ENCODE measurements around the gene COL23A1.

Gene COL23A1

DNA sequence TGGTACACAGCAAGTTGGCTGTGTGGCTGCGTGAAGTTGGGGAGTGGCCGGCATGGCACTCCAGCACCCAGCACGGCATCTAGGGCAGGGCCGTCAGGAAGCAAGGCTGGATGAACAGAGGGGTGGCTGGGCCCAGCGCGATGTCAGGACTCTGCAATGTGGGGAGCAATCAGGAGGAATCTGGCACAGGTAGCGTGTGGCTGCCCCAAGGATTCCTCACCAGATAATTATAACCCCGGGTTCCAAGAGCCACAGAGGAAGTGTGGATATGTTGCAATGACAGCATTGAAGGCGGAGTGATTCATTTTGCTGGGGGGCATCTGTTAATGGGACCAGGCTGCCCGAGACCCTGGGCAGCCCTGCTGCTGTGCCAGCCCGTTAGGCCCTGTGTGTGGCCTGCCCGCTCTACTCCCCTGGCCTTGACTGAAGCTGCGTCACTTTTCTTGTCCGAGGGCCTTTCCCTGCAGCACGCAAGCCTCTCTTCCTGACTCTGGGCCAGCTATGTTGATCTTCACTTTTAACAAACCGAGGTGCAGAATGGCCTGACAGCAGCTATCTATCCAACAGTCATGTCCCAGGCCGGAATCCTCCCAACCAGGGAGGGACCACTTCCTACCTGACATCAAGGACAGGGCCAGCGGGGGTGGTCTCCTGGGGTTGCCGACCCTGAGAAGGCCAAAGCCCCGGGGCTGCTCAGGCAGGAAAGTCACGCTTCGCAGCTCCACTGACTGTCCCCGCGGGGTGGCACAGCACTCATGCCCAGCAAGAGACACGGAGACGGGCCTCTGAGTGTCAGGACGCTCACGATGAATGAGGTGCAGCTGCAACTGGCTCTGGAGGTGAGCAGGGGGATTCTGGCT is 239.6 kb downstream of the COL23A1 start:
- no peak for DNase-seq

DNA sequence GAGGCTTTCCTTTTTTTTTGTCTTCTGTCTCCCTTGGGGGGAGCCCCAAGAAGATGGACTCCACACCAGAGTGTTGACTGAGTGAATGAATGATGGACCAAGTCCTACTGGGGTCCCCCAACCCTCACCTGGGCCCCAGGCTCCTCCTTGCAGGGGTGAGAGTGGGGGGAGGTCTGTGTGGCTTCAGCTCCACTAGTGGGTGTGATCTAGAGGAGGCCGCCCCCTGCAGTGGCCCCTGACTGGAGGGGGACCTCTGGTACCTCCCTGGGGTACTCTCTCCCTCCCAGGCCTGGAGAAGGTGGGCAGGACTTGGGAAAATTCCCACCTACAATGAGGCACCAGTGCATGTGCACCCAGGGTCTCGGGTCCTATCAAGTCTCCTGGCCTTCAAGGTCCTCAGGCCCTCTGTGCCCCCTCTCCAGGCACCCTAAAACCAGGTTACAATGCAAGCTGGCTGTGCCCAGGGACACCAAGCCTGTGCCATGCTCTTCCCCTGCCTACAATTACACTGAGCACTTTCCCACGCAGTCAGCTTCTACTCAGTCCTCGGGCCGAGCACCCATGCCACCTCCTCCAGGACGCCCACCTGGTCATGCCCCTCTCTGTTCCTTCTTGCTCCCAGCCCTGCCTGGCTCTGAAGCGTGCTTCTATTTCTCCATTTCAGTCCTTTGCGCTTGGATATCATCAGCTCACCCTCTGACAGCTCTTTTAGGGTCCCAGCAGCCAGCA is 240.4 kb downstream of the COL23A1 start:
- no peak for DNase-seq

DNA sequence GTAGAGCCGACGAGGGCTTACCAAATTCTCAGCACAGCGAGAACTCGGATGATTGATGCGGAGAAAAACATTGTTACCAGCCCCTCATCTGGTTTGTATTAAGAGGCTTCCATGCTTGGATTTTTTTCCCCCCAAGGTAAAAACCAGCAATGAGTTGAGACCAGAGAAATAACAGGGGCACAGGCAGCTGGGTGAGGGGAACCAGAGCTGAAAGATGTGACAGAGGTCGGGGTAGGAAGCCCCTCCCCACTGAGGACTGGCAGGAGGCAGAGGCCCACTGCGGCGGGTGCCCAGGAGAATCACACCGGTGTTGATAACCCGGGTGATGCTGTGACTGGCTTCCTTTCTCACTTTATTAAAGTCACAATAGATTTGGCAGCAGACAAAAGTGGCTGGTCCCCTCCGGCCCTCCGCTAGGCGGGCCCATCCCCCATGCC is 241.1 kb downstream of the COL23A1 start:
- DNase-seq: no peak

DNA sequence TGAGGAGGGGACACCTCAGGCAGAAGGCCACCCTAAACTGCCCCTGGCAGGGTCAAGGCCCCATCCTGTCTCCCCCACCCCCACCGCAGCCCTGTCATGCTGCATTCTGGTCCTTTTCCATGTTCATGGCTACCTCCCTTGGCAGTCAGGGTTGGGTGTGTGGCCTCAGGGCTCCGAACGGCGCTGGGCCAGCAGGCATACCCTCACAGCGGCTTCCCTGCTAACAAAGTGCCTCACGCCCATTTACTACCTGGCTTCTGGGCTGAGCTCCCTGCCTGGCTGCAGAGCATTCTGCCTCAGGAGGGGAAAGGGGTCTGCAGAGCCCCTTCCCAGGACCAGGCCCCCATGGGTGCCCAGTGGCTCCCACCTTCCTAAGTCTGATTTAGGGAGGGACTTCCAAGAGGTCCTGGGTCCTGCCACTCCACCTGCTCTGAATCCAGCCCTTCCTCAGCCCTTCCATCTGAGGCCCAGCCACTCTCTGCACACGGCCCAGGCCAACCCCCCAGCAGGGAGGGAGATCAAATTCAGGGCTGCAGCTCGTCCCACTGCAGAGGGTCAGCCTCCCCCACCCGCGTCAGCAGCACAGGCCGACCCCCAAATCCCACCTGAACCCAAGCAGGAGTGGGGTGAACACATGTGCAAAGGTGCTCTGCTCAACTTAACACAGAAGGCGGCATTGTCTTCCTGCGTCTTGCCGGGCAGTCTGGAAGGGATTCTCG is 241.7 kb downstream of the COL23A1 start:
- no peak for DNase-seq

DNA sequence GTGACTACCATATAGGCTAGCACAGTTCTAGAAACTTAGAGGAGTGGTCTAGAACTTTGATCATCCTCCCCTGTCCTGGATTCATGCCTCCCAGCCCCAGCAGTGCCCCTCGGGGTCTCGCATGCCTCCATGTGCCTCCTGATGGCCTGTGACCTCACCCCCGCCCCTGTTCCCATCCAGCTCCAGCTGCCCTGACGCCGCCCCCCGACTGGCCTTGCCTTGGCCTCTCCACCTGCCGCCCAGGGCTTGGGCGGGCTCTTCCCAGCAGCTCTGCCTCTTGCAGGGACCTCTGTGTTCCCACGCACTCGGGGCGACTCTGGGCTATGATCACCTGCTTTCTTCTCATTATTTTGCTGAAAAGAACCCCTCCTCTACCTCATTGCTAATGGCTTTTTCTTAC is 242.2 kb downstream of the COL23A1 start:
- no peak for DNase-seq

DNA sequence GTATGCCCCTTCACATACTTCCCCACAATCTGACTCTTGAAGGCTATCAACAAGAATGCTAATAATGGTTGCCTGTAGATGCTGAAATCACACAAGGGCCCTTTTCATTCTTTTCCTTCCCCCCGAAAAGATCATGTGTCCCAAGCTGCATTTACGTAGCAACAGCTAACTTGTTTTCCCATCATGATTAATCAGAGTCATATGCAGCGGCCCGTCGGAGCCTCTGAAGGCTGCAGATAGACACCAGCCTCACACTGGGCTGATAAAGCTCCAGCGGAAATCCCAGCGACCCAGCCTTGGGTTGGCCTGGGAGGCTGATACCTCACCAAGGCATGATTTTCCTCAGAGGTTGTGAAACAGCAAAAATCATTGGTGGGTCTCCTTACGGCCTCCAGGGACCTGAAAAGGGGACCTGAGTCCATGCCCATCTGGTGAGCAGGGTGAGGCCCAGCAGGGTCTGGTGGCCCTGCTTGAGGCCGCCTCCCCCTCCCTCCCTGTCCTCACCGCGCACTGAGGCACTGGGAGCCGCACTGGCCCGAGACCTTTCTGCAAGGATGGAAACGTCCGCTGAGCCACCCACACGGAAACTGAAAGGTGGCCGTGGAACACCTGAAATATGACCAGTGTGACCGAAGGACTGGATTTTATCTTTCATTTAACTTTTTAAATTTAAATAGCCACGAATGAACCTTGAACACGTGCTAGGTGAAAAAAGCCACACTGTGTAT is 243.4 kb downstream of the COL23A1 start:
- DNase-seq: no peak

DNA sequence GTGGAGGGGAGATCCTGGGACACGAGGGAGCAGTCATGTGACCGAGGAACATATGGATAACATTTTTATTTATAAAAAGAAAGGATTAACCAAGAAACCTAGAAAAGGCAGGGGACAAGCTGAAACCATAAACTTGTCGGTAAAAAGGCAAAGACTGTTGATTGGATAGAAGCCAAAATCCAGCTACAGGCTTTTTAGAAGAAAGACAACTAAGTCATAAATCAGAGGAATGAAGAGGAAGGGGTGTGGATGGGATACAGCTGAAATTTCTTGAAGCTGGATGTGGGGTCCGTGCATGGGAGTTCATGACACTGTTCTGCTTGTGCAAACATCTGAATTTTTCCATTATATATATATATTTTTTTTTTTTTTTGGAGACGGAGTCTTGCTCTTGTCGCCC is 246.9 kb downstream of the COL23A1 start:
- DNase-seq: no peak

DNA sequence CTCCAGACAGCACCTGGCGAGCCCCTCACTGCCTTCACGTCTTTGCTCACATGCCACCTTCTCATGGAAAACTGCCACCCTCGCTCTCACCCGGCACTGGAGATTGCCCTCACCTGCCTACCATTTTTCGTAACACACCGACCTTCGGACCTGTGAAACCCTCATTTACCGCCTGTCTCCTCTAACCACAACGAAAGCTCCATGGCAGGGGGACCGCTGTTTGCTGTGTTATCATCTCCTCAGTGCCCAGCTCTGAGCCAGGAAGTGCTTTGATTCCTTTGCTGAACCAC is 248.4 kb downstream of the COL23A1 start:
- no peak for DNase-seq

DNA sequence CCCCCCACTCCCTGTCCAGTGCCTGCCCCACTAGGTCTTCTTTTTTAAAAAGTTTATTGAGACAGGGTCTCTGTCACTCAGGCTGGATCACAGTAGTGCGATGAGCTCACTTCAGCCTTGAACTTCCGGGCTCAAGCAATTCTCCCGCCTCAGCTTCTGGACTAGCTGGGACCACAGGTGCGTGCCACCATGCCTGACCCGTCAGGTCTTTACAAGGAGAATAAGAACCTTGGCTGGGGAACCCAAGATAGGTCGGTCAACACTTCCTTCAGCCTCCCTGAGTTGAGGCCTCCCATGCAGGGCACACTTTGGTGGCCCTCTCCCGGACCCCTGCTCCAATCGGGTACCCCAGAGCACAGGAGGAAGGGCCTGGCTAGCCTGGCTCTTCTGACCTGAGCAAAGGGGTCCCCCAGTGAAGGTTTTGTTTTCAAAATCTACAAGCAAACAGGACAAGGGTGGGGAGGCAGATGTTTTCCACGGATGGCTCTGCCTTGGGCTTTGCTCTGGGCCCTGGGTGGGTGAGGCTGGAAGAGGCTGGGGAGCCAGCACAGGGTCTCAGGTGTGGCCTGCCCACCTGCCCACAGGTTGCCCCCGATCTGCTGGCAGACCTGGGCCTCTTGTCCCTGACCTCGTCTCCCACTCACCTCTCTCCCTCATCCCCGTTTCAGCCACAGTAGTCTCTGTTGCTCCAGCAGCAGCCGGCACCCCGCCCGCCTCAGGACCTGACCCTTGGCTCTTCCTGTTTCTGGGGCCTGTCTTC is 248.9 kb downstream of the COL23A1 start:
- DNase-seq: no peak

DNA sequence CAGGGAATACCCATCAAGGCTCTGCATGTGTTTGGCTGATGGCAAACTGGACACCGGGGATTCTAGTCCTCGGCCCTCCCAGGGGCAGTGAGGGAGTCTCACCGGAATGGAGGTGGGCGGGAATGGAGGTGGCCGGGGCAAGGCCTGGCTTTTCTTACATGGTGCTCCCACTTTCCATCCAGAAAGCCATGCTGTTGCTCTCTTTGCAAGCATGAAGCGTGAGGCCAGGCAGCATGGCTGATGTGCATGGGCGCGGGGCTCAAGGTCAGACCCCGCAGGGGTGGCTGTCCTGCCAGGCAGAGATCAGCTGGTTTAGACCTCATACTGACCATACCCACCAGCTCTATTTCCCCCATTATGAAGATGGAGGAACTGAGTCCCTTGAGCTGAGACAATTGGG is 249.6 kb downstream of the COL23A1 start:
- no peak for DNase-seq

DNA sequence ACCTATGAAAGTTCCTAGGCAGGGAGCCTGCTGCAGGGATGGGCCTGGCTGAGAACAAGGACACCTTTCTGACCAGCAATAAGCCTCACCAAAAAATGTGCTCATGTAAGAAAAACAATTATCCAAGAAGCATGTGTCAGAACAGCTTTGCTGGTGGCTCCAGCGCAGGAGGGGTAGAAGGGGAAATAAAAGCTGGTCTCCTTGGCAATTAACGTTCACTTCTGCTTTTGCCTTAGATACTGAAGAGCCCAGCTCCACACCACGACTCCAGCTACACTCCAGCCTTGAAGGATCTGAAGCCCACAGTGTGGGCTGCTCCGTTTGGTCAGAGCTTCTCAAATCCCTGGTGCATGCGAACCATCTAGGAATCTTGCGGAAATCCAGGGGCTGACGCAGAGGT is 250.0 kb downstream of the COL23A1 start:
- no peak for DNase-seq

DNA sequence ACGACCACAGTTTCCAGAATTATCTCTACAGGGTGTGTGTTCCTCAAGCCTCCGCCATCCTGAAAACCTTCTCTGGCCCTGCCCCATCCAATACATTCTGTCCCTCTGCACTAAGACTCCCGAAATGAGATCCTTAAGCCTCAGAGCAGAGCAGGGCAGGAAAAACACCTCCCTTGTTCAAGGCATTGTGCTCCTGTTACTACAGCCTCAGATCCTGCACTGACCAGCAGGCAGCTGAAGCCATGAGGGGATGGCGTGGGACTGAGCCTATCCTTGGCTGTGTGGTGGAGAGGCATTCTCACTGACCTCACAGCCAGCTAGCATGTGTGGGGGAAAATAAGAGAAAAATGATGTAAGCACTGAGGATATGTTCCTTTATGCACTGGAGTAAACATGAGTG is 250.9 kb downstream of the COL23A1 start:
- no peak for DNase-seq

DNA sequence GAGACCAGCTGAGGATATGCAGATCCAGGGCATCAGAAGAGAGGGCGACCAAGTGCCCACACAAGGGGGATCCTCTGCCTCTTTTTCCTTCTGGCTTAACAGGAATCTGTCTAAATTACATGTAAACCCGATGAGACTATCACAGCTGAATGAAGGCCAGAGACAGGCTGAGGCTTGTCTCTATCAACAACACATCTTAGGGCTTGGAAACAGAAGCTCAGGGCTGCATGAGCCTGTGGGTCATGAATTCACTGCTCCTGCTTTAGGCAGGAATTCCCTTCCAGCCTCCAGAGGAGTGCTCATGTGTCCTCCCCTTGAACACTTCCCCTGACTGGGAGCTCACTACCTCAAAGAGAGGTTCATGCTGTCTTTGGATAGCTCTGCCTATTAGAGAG is 251.4 kb downstream of the COL23A1 start:
- no peak for DNase-seq

DNA sequence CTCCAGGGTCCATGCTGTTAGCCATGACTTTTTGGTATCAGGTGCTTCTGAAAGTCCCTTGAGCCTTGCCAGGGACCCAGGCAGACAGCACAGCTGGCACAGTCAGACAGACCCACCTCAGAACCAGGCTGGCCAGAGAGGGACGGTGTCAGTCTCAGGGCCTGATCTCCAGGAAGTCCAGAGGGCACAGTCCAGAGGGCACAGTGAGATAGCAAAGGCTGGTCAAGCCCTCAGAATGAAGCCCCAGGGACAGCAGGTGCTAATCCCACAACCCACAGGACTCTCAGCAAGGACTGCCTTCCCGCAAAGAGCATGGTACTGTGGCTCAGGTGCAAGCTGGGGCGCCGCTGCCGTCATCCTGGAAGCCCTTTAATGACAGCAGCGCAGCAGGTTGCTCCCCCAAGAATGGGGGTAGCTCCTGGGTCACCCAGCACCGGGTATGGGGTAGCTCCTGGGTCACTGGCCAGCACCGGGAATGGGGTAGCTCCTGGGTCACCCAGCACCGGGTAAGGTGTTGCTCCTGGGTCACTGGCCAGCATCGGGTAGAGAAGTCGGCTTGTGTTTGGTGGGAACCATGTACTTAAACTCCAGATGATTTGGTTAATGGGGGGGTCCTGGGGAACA is 252.0 kb downstream of the COL23A1 start:
- no peak for DNase-seq

DNA sequence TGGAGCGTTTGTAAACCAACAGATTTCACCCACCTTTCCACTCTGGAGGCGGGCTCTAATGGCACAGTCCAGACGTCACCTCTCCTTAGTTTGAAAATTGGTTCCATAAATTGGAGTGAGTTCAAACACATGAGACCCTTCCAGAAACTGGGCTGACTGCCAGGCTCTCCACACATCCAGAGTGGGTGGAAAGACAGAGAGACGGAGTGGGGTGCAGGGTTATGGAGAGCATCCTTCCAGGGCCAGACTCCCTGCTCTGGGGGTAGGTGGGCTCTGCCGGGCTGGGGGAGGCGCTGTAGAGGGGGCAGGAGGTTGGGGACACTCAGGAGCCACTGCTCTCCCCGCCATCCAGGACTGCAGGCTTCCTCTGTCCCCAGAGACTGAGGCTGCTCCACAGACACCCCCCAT is 252.9 kb downstream of the COL23A1 start:
- DNase-seq: no peak

DNA sequence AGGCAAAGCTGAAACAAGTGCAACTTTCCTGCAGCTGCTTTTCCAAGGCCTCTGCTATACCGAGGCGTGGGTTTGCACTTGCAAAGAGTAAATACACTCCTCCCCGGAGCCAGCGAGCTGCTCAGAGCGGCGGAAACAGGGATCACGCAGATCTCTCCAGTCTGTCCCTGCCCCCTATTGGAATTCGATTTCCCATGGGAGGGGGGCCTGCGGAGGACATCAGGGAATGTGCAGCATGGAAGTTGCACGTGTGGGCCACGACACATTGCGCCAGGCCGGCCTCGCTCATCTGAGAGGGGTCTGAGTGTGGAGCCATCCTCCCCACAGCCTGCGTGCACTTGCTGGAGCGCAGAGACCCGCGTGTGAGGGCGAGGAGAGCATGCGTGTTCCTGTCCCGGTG is 253.3 kb downstream of the COL23A1 start:
- no peak for DNase-seq

DNA sequence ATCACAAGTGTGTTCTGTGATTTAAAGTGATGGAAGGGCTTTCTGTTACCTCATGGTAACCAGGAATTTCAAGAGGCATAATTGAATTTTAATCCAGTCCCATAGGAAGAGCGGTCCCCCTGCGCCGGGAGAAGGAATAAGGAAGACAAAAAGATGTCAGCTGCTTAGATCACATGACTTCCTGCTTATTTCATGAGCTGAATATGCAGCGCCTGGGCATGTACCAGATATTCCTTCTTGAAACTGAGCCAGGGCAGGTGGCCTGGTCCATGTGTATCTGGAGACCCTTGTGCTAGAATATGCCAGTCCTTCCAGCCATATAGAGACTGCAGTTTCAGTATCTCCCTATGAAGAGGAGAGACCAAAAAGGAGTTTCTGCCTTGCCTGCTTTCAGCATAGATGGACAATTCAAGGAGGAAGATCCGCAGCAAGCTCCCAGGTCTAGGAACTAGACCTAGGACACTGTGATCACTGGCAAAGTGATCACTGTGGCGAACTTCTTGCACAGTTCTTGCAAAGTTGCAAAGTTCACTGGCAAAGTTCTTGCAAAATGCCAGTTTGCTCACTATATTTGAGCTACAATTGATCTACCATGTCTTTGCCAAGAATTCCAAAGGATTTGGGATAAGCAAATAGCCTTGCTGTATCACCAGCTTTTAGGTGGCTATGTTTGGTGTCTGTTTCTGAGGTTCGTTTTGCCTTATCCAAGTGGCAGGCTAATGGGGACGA is 254.7 kb downstream of the COL23A1 start:
- DNase-seq: no peak

DNA sequence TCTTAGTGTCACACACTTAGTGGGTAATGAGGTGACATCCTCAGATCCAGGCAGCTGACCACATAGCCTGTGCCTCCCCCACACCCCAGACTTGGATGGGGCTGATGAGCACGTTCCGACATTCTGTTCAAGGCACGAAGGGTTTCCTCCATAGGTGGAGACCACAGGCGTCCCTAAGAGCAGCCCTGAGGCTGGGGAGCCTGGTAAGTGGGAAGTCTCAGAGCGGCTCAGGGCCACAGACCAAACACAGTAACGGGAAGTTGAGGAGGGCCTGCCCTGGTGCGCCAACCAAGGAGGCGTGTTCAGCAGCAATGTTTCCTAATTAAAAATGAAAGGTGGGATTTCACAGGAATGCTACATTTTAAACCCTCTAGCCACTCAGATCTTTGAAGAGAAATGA is 255.3 kb downstream of the COL23A1 start:
- no peak for DNase-seq

DNA sequence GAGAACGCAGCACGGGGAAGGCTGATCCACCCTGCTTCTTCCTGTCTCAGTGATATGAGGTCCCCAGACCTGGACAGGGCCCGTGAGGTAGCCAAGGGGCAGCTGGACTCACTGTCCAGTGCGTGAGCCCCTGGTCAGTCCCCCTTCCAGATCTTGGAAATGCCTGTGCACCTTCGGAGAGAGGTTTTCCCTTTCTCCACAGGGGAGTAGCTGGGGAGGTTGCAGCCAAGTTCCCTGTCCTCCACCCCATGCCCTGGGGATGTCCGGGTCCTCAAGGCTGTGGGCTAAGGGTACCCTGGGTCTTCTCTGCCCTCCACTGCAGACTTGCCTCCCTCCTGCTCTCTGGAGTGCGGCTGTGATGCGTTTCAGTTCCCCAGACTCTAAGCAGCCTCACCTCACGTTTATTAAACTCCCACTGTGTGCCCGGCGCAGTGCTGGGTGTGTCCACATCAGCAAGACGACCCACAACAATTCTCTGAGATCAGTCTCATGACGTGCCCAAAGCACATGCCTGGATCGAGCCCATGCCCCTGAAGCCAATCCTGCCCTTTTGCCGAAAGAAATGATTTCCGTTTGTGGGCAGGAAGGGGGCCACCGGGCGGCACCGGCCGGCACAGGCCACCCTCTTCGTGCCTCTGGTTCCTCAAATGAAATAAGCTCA is 256.2 kb downstream of the COL23A1 start:
- DNase-seq: no peak

DNA sequence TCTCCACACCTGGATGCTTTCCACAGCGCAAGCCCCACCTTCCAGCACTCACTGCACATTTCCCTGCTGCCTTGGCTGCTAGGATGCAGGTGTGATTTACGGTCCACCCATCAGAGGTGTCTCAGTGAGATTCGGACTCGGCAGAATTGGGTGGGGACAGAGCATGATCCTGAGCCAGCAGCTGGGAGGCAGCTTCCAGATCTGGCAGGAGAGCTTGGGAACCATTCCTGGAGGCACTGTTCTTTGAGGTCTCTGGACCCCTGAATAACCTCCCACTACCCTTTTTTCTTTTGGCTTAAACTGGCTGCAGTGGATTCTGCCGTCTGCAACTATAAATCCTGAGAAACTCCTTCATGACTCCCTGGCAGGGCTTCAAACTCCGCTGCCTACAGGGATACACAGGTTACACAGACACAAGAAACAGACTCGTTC is 258.0 kb downstream of the COL23A1 start:
- DNase-seq: no peak
